H9 (cell line): Measurements from ENCODE around the gene TRRAP. TPM values are rescaled to one million over a fixed set of nuclear protein-coding genes. Genes with fewer than 3 reads are reported as not detected.
A peak's percentile ranks its signal among the peaks of the same experiment; 100 is the strongest.

ENCODE experiments used
- DNase-seq: peaks from one replicate; pipeline ENCODE4 v3.0.0-alpha.2; 2017
- H2AFZ ChIP-seq: one replicate; pipeline ENCODE4 v1.6.1; 2013; ENCODE audit warnings: mild to moderate bottlenecking, low read length, control low read depth, moderate library complexity
- H2AK5ac ChIP-seq: 2 replicates; pipeline ENCODE4 v1.6.1; 2013; ENCODE audit warnings: low read length, control low read depth, mixed read lengths; ENCODE audit not compliant: insufficient read length
- H2BK120ac ChIP-seq: one replicate; pipeline ENCODE4 v1.6.1; 2013; ENCODE audit warnings: low read depth, mild to moderate bottlenecking, low read length, control low read depth, inconsistent platforms; ENCODE audit not compliant: poor library complexity, severe bottlenecking
- H2BK12ac ChIP-seq: 2 replicates; pipeline ENCODE4 v1.6.1; 2013; ENCODE audit warnings: low read length, control low read depth, mixed read lengths, low read depth; ENCODE audit not compliant: insufficient read length
- H2BK15ac ChIP-seq: 2 replicates; pipeline ENCODE4 v1.6.1; 2013; ENCODE audit warnings: low read depth, low read length, control low read depth
- H2BK20ac ChIP-seq: one replicate; pipeline ENCODE4 v1.6.1; 2013; ENCODE audit warnings: low read depth, mild to moderate bottlenecking, low read length, control low read depth, inconsistent platforms; ENCODE audit not compliant: poor library complexity, severe bottlenecking
- H2BK5ac ChIP-seq: 2 replicates; pipeline ENCODE4 v1.6.1; 2013; ENCODE audit warnings: low read length, control low read depth, mixed read lengths; ENCODE audit not compliant: insufficient read length
- H3K14ac ChIP-seq: 2 replicates; pipeline ENCODE4 v1.6.1; 2013; ENCODE audit warnings: low read length, control low read depth; ENCODE audit not compliant: insufficient read depth
- H3K18ac ChIP-seq: 2 replicates; pipeline ENCODE4 v1.6.1; 2013; ENCODE audit warnings: low read depth, mild to moderate bottlenecking, mixed read lengths, low read length, control low read depth; ENCODE audit not compliant: insufficient read length
- H3K23ac ChIP-seq: 2 replicates; pipeline ENCODE4 v1.6.1; 2013; ENCODE audit warnings: low read length, control low read depth, mixed read lengths, low read depth; ENCODE audit not compliant: insufficient read length
- H3K23me2 ChIP-seq: 2 replicates; pipeline ENCODE4 v1.6.1; 2013; ENCODE audit warnings: low read depth, mild to moderate bottlenecking, mixed read lengths, low read length, control low read depth; ENCODE audit not compliant: insufficient read length, poor library complexity, severe bottlenecking
- H3K27ac ChIP-seq: 2 replicates; pipeline ENCODE4 v1.5.1; 2013; ENCODE audit warnings: low read length, control low read depth, mixed read lengths, low read depth; ENCODE audit not compliant: insufficient read length
- H3K27me3 ChIP-seq: 2 replicates; pipeline ENCODE4 v1.6.1; 2013; ENCODE audit warnings: low read length, control low read depth, inconsistent platforms; ENCODE audit not compliant: insufficient read depth
- H3K4ac ChIP-seq: 2 replicates; pipeline ENCODE4 v1.6.1; 2013; ENCODE audit warnings: low read depth, mild to moderate bottlenecking, control low read depth, inconsistent platforms, low read length, moderate library complexity
- H3K4me1 ChIP-seq: 2 replicates; pipeline ENCODE4 v1.6.1; 2013; ENCODE audit warnings: low read length, control low read depth, inconsistent platforms; ENCODE audit not compliant: insufficient read depth
- H3K4me2 ChIP-seq: 2 replicates; pipeline ENCODE4 v1.6.1; 2013; ENCODE audit warnings: low read length, control low read depth, mixed read lengths; ENCODE audit not compliant: insufficient read length, insufficient read depth
- H3K56ac ChIP-seq: 2 replicates; pipeline ENCODE4 v1.6.1; 2013; ENCODE audit warnings: low read depth, mild to moderate bottlenecking, mixed read lengths, low read length, control low read depth; ENCODE audit not compliant: insufficient read length
- H3K79me1 ChIP-seq: 2 replicates; pipeline ENCODE4 v1.6.1; 2013; ENCODE audit warnings: low read depth, mild to moderate bottlenecking, moderate library complexity, low read length, control low read depth, inconsistent platforms; ENCODE audit not compliant: insufficient read depth, poor library complexity, severe bottlenecking
- H3K79me2 ChIP-seq: 2 replicates; pipeline ENCODE4 v1.6.1; 2013; ENCODE audit warnings: low read length, control low read depth, inconsistent platforms; ENCODE audit not compliant: insufficient read depth
- H3K9ac ChIP-seq: 2 replicates; pipeline ENCODE4 v1.6.1; 2013; ENCODE audit warnings: low read length, control low read depth, mixed read lengths; ENCODE audit not compliant: insufficient read length; ENCODE audit errors: extremely low read depth
- H3K9me3 ChIP-seq: one replicate; pipeline ENCODE4 v1.6.1; 2013; ENCODE audit warnings: low read depth, low read length, inconsistent platforms; ENCODE audit not compliant: control insufficient read depth
- H3T11ph ChIP-seq: one replicate; pipeline ENCODE4 v1.6.1; 2013; ENCODE audit warnings: mild to moderate bottlenecking, low read length, control low read depth, inconsistent platforms
- H4K20me1 ChIP-seq: one replicate; pipeline ENCODE4 v1.6.1; 2013; ENCODE audit not compliant: control insufficient read depth, insufficient read length, insufficient read depth
- H4K5ac ChIP-seq: 2 replicates; pipeline ENCODE4 v1.6.1; 2013; ENCODE audit warnings: low read depth, mild to moderate bottlenecking, mixed read lengths, low read length, control low read depth; ENCODE audit not compliant: insufficient read length
- H4K8ac ChIP-seq: replicated peaks from 2 replicates; pipeline ENCODE4 v1.6.1; 2013; ENCODE audit warnings: low read length, control low read depth, mixed read lengths, low read depth; ENCODE audit not compliant: insufficient read length
- H4K91ac ChIP-seq: 2 replicates; pipeline ENCODE4 v1.6.1; 2013; ENCODE audit warnings: low read depth, mild to moderate bottlenecking, moderate library complexity, mixed read lengths, low read length, control low read depth; ENCODE audit not compliant: insufficient read length
- H3K27ac Mint-ChIP-seq, 3 experiments: 2 replicates in 2 of 3; 3 replicates in 1 of 3; pipeline ENCODE4 v1.8.0; 2020 to 2021; ENCODE audit warnings: mixed read lengths in 3 of 3, mild to moderate bottlenecking in 1 of 3, moderate library complexity in 1 of 3
- H3K27me3 Mint-ChIP-seq: 2 replicates; pipeline ENCODE4 v1.8.0; 2021; ENCODE audit warnings: low read depth, mild to moderate bottlenecking, moderate library complexity, mixed read lengths
- H3K36me3 Mint-ChIP-seq, 3 experiments: 2 replicates in 2 of 3; 3 replicates in 1 of 3; pipeline ENCODE4 v1.8.0; 2020 to 2021; ENCODE audit warnings: low read depth in 3 of 3, mixed read lengths in 3 of 3; ENCODE audit not compliant: insufficient read depth in 1 of 3
- H3K4me1 Mint-ChIP-seq, 2 experiments: 2 replicates each; pipeline ENCODE4 v1.8.0; 2020; ENCODE audit warnings: mixed read lengths in 2 of 2
- H3K4me3 Mint-ChIP-seq, 2 experiments: 2 replicates in 1 of 2; 3 replicates in 1 of 2; pipeline ENCODE4 v1.8.0; 2020 to 2021; ENCODE audit warnings: mild to moderate bottlenecking in 2 of 2, mixed read lengths in 2 of 2, moderate library complexity in 1 of 2
- H3K9me3 Mint-ChIP-seq, 2 experiments: 2 replicates in 1 of 2; 3 replicates in 1 of 2; pipeline ENCODE4 v1.8.0; 2020; ENCODE audit warnings: mild to moderate bottlenecking in 2 of 2, mixed read lengths in 2 of 2, moderate library complexity in 1 of 2
- CTCF ChIP-seq: fragments of 200-600 bp; sonication (generic); conservative IDR thresholded peaks from 3 replicates; pipeline ENCODE4 v1.8.0; 2021; ENCODE audit warnings: antibody characterized with exemption, mild to moderate bottlenecking
- WGBS: extraction: QIAGEN DNeasy Blood & Tissue Kit; methylation state at CpG from one replicate; pipeline ENCODE4 v1.1.7; 2013; ENCODE audit warnings: missing lambda C conversion rate, low lambda C conversion rate, mixed read lengths; ENCODE audit not compliant: insufficient read length; ENCODE audit errors: extremely low coverage; 5-methylcytosine and 5-hydroxymethylcytosine counted together
- total RNA-seq: library from RNA; stranded (reverse); gene quantifications from 2 replicates; pipeline ENCODE4 v1.2.1, GENCODE V29; 2021

TRRAP gene
- total RNA-seq, 1 experiment from 2014 or later: 58.6 TPM

GRCh38 chr7:99027841-99028240, 149.5 kb downstream of the TRRAP start:
- Mint-ChIP-seq H3K9me3 (no peaks in the 10 kb centered on the region), H3K4me1 (peaks cover 6 to 7% of the 10 kb centered on the region in 2 experiments; a peak in 3 of 4 replicates), H3K4me3 (no peak overlapping the region), H3K36me3 (peaks cover 24 to 56% (median 48%) of the 10 kb centered on the region in 3 experiments; a peak in 6 of 7 replicates), H3K27ac (peak overlapping the region; percentile 90 to 94 (median 92); a peak in 5 of 7 replicates), H3K27me3 (peaks cover 2% of the 10 kb centered on the region; the same call in 1 of the 2 replicates)
- no peak overlapping the region for H4K5ac ChIP-seq
- no peak overlapping the region for H3T11ph ChIP-seq
- no peak overlapping the region for H4K91ac ChIP-seq
- H4K20me1 ChIP-seq: no peaks in the 10 kb centered on the region
- H2BK5ac ChIP-seq: no peak overlapping the region
- no peak overlapping the region for H3K56ac ChIP-seq
- H4K8ac ChIP-seq: no peak overlapping the region
- no peaks in the 10 kb centered on the region for H3K23me2 ChIP-seq
- no peaks in the 10 kb centered on the region for H3K4me1 ChIP-seq
- H3K9ac ChIP-seq: no peak overlapping the region
- H2BK20ac ChIP-seq: no peak overlapping the region
- TF ChIP-seq CTCF: no peak
- no peak overlapping the region for H3K18ac ChIP-seq
- no CpG with 5 or more reads among the region's 20 CpGs for WGBS
- H3K27me3 ChIP-seq: no peaks in the 10 kb centered on the region
- no peak overlapping the region for H3K4ac ChIP-seq
- no peaks in the 10 kb centered on the region for H3K79me1 ChIP-seq
- no peak overlapping the region for H2AK5ac ChIP-seq
- no peaks in the 10 kb centered on the region; the same call in 1 of the 2 replicates for H3K79me2 ChIP-seq
- no peak overlapping the region for H3K14ac ChIP-seq
- no peak for DNase-seq
- no peak overlapping the region for H2BK12ac ChIP-seq
- H3K27ac ChIP-seq: no peak overlapping the region
- no peaks in the 10 kb centered on the region for H3K9me3 ChIP-seq
- no peak overlapping the region for H2BK15ac ChIP-seq
- H3K23ac ChIP-seq: no peak overlapping the region
- no peak overlapping the region for H2BK120ac ChIP-seq
- H2AFZ ChIP-seq: no peak overlapping the region
- H3K4me2 ChIP-seq: no peak overlapping the region
